ENCODE measurements around the gene OPCML.
A peak's percentile ranks its signal among the peaks of the same experiment; 100 is the strongest.

The OPCML gene

GRCh38 chr11:133136376-133136775, 395.9 kb downstream of the OPCML start:
- Histone ChIP-seq H3K4me2 (ENCODE audit: low read length) (no peak overlapping the region), H3K4me1 (ENCODE audit: control insufficient read depth, low read length) (no peaks in the 10 kb centered on the region), H4K20me1 (ENCODE audit: control insufficient read depth, insufficient read depth, low read depth, low read length) (no peaks in the 10 kb centered on the region), H3K79me2 (ENCODE audit: control insufficient read depth, low read length) (no peaks in the 10 kb centered on the region), H3K9me3 (ENCODE audit: control insufficient read depth, insufficient read depth, low read length) (no peaks in the 10 kb centered on the region), H3K9me2 (replicated peaks; ENCODE audit: control insufficient read depth, low read length) (no peaks in the 10 kb centered on the region), H3K4me3 (ENCODE audit: low read length) (no peak overlapping the region), H3K36me3 (ENCODE audit: control insufficient read depth, low read length) (no peaks in the 10 kb centered on the region), H3F3A (ENCODE audit: control insufficient read depth, insufficient read depth) (no peaks in the 10 kb centered on the region), H3K27ac (ENCODE audit: low read depth, low read length) (no peak overlapping the region), H3K27me3 (ENCODE audit: control insufficient read depth, low read length) (no peaks in the 10 kb centered on the region)
- no peak for TF ChIP-seq EZH2phosphoT487 (IDR thresholded peaks at IDR 0.05; ENCODE audit: borderline replicate concordance, low read length)
- TF ChIP-seq, protein P1, sequence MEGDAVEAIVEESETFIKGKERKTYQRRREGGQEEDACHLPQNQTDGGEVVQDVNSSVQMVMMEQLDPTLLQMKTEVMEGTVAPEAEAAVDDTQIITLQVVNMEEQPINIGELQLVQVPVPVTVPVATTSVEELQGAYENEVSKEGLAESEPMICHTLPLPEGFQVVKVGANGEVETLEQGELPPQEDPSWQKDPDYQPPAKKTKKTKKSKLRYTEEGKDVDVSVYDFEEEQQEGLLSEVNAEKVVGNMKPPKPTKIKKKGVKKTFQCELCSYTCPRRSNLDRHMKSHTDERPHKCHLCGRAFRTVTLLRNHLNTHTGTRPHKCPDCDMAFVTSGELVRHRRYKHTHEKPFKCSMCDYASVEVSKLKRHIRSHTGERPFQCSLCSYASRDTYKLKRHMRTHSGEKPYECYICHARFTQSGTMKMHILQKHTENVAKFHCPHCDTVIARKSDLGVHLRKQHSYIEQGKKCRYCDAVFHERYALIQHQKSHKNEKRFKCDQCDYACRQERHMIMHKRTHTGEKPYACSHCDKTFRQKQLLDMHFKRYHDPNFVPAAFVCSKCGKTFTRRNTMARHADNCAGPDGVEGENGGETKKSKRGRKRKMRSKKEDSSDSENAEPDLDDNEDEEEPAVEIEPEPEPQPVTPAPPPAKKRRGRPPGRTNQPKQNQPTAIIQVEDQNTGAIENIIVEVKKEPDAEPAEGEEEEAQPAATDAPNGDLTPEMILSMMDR (IDR thresholded peaks at IDR 0.05; ENCODE audit: low read depth, low read length, poor library complexity, severe bottlenecking): no peak

DNA sequence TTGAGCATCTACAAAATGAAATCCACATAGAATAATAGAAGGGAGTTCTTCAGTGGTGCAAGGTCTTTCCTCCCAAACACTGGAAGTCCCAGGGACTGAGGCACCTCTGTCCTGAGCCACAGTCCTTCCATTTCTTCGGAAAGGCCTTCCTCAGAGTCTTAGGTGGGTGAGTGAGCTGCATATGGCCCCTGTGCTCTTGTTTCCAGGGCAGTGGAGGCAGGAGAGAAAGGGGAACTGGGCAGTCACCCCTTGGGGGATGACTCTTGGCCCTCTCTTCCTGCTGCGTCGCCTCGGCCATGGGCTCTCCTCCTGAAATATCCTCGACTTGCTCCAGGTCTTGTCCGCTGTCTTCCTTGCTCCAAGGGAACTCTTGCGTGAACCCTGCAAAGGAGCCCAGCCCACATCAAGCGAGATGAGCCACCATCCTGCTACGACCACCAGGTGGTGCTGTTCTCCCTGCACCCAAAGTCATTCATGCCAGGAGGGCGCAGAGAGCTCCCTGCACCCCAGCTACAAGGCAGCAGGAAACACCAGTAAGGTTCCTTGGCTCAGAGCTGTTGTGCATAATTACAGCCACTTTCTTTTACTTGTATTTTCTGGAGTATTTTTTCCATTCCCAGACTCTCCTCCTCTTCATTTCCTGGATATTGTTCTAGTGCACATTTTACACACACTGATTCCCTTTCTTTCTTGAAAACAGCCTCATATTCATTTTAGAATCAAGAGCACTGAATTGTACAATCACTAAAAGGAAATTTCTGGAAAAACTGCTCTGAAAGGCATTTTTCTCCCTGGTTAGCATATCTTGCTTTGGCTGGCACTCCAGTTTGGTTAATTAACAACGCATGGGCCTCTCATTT, 397.8 kb downstream of the OPCML start:
- Histone ChIP-seq H3K4me3 (ENCODE audit: low read length) (no peak overlapping the region), H3K4me2 (ENCODE audit: low read length) (no peak overlapping the region)
- TF ChIP-seq, protein P1 (IDR thresholded peaks at IDR 0.05; ENCODE audit: low read depth, low read length, poor library complexity, severe bottlenecking): peak; percentile 84
- no peak for TF ChIP-seq EZH2phosphoT487 (IDR thresholded peaks at IDR 0.05; ENCODE audit: borderline replicate concordance, low read length)

DNA sequence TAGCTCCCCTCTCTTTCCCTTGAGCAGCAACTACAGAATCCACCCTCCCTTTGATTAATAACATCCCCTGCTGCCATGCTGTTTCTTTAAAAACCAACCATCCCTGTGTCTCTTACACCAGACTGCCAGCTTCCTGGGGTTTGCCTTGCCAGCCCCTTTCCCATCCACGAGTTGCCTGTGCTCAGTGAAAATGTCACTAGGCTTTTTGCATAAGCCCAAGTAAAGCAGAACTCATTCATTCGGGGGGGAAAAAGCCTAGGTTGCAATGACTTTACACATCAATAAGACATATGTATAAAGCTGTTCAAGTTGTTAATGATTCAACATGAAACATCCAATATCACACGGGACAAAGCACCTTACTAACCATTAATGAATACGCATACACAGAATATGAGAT, 398.7 kb downstream of the OPCML start:
- no peak overlapping the region for H3K27ac ChIP-seq (ENCODE audit: low read depth, low read length)

More for the DNA sequence above, 397.8 kb downstream of the OPCML start:
- H3K79me2 ChIP-seq (ENCODE audit: control insufficient read depth, low read length): no peaks in the 10 kb centered on the region
- no peaks in the 10 kb centered on the region for H3K9me3 ChIP-seq (ENCODE audit: control insufficient read depth, insufficient read depth, low read length)
- no peaks in the 10 kb centered on the region for H4K20me1 ChIP-seq (ENCODE audit: control insufficient read depth, insufficient read depth, low read depth, low read length)
- no peaks in the 10 kb centered on the region for H3K9me2 ChIP-seq (replicated peaks; ENCODE audit: control insufficient read depth, low read length)
- H3K27me3 ChIP-seq (ENCODE audit: control insufficient read depth, low read length): no peaks in the 10 kb centered on the region
- no peak overlapping the region for H3K27ac ChIP-seq (ENCODE audit: low read depth, low read length)
- H3F3A ChIP-seq (ENCODE audit: control insufficient read depth, insufficient read depth): no peaks in the 10 kb centered on the region
- no peaks in the 10 kb centered on the region for H3K36me3 ChIP-seq (ENCODE audit: control insufficient read depth, low read length)
- no peaks in the 10 kb centered on the region for H3K4me1 ChIP-seq (ENCODE audit: control insufficient read depth, low read length)

More for the DNA sequence above, 398.7 kb downstream of the OPCML start:
- Histone ChIP-seq H3K36me3 (ENCODE audit: control insufficient read depth, low read length) (no peaks in the 10 kb centered on the region), H3F3A (ENCODE audit: control insufficient read depth, insufficient read depth) (no peaks in the 10 kb centered on the region), H3K4me1 (ENCODE audit: control insufficient read depth, low read length) (no peaks in the 10 kb centered on the region), H3K9me2 (replicated peaks; ENCODE audit: control insufficient read depth, low read length) (no peaks in the 10 kb centered on the region), H3K9me3 (ENCODE audit: control insufficient read depth, insufficient read depth, low read length) (no peaks in the 10 kb centered on the region), H3K27me3 (ENCODE audit: control insufficient read depth, low read length) (no peaks in the 10 kb centered on the region), H3K4me3 (ENCODE audit: low read length) (no peak overlapping the region), H3K79me2 (ENCODE audit: control insufficient read depth, low read length) (no peaks in the 10 kb centered on the region), H4K20me1 (ENCODE audit: control insufficient read depth, insufficient read depth, low read depth, low read length) (no peaks in the 10 kb centered on the region), H3K4me2 (ENCODE audit: low read length) (no peak overlapping the region)
- TF ChIP-seq, protein P1 (IDR thresholded peaks at IDR 0.05; ENCODE audit: low read depth, low read length, poor library complexity, severe bottlenecking): no peak
- TF ChIP-seq EZH2phosphoT487 (IDR thresholded peaks at IDR 0.05; ENCODE audit: borderline replicate concordance, low read length): no peak

Data from DOHH2 (cell line).